ENCODE measurements around the gene ANO4. TPM values are rescaled to one million over a fixed set of nuclear protein-coding genes. Genes with fewer than 3 reads are reported as not detected.

ANO4 gene
- total RNA-seq, 1 experiment from 2014 or later, result 5.7 TPM

- peaks cover 0 to 17% (median 14%) of the 10 kb centered on the region in 3 experiments; a peak in 5 of 7 replicates for H3K36me3 Mint-ChIP-seq (ENCODE audit: insufficient read depth in 1 of 3, low read depth in 3 of 3)
- no peak overlapping the region for H3K4me3 Mint-ChIP-seq
- Histone ChIP-seq H3K79me2 (ENCODE audit: insufficient read depth, low read length) (no peaks in the 10 kb centered on the region), H3K23me2 (ENCODE audit: insufficient read length, low read depth, low read length, poor library complexity, severe bottlenecking) (no peaks in the 10 kb centered on the region), H2BK5ac (ENCODE audit: insufficient read length, low read length) (no peak overlapping the region), H4K20me1 (ENCODE audit: control insufficient read depth, insufficient read depth, insufficient read length) (no peaks in the 10 kb centered on the region), H3K9me3 (ENCODE audit: control insufficient read depth, low read depth, low read length) (no peaks in the 10 kb centered on the region), H2BK15ac (ENCODE audit: low read depth, low read length) (no peak overlapping the region), H3K9ac (ENCODE audit: extremely low read depth, insufficient read length, low read length) (no peak overlapping the region), H3K27ac (ENCODE audit: insufficient read length, low read depth, low read length) (no peak overlapping the region), H3K14ac (ENCODE audit: insufficient read depth, low read length) (no peak overlapping the region), H2BK20ac (ENCODE audit: low read depth, low read length, poor library complexity, severe bottlenecking) (no peak overlapping the region), H3K4me1 (ENCODE audit: insufficient read depth, low read length) (no peaks in the 10 kb centered on the region), H2AFZ (ENCODE audit: low read length) (no peak overlapping the region), H3K27me3 (ENCODE audit: insufficient read depth, low read length) (no peaks in the 10 kb centered on the region), H4K5ac (ENCODE audit: insufficient read length, low read depth, low read length) (no peak overlapping the region), H3K56ac (ENCODE audit: insufficient read length, low read depth, low read length) (no peak overlapping the region), H4K8ac (replicated peaks; ENCODE audit: insufficient read length, low read depth, low read length) (no peak overlapping the region), H4K91ac (ENCODE audit: insufficient read length, low read depth, low read length) (no peak overlapping the region), H3K4ac (ENCODE audit: low read depth, low read length) (no peak overlapping the region), H3K4me2 (ENCODE audit: insufficient read depth, insufficient read length, low read length) (no peak overlapping the region), H3K23ac (ENCODE audit: insufficient read length, low read depth, low read length) (no peak overlapping the region), H2BK12ac (ENCODE audit: insufficient read length, low read depth, low read length) (no peak overlapping the region), H3K18ac (ENCODE audit: insufficient read length, low read depth, low read length) (no peak overlapping the region), H2AK5ac (ENCODE audit: insufficient read length, low read length) (no peak overlapping the region), H2BK120ac (ENCODE audit: low read depth, low read length, poor library complexity, severe bottlenecking) (no peak overlapping the region), H3K79me1 (ENCODE audit: insufficient read depth, low read depth, low read length, poor library complexity, severe bottlenecking) (no peaks in the 10 kb centered on the region), H3T11ph (ENCODE audit: low read length) (no peak overlapping the region)
- no peak overlapping the region for H3K27ac Mint-ChIP-seq
- H3K4me1 Mint-ChIP-seq, result no peaks in the 10 kb centered on the region
- TF ChIP-seq CTCF (conservative IDR thresholded peaks at IDR 0.05), result no peak
- WGBS (ENCODE audit: extremely low coverage, insufficient read length, low lambda C conversion rate), result no CpG with 5 or more reads among the region's 1 CpG
- no peaks in the 10 kb centered on the region for H3K27me3 Mint-ChIP-seq (ENCODE audit: low read depth)
- DNase-seq, result no peak
- peaks cover 8 to 14% of the 10 kb centered on the region in 2 experiments for H3K9me3 Mint-ChIP-seq
Measured at GRCh38 chr12:101009274-101009673, 214.7 kb downstream of the ANO4 start.
